ENCODE results near the gene KRTAP10-1. TPM values are rescaled to one million over a fixed set of nuclear protein-coding genes. Genes with fewer than 3 reads are reported as not detected.

Gene KRTAP10-1
- total RNA-seq, 1 donor from 2014 or later = not detected

- no peak for TF ChIP-seq CTCF (IDR thresholded peaks at IDR 0.05; ENCODE audit: insufficient read depth, low read length, severe bottlenecking)
- H3K27me3 ChIP-seq (ENCODE audit: control insufficient read depth, insufficient read depth, low read length) = no peaks in the 10 kb centered on the region
- H3K4me3 ChIP-seq (ENCODE audit: low read depth, low read length) = no peak overlapping the region
- FAIRE-seq (peak; percentile 43), DNase-seq (ENCODE audit: low read depth) (no peak)
- H3K36me3 ChIP-seq (ENCODE audit: control insufficient read depth, insufficient read depth, low read length) = no peaks in the 10 kb centered on the region
Measured at GRCh38 chr21:44571844-44572782, 32.1 kb upstream of the KRTAP10-1 start.

GRCh38 chr21:44571296-44571695, 31.3 kb upstream of the KRTAP10-1 start:
- Histone ChIP-seq H3K4me3 (ENCODE audit: low read depth, low read length) (no peak overlapping the region), H3K27me3 (ENCODE audit: control insufficient read depth, insufficient read depth, low read length) (no peaks in the 10 kb centered on the region), H3K36me3 (ENCODE audit: control insufficient read depth, insufficient read depth, low read length) (no peaks in the 10 kb centered on the region)
- DNase-seq (ENCODE audit: low read depth) (no peak), FAIRE-seq (no peak)
- no peak for TF ChIP-seq CTCF (IDR thresholded peaks at IDR 0.05; ENCODE audit: insufficient read depth, low read length, severe bottlenecking)

- DNase-seq (ENCODE audit: low read depth) = no peak
- H3K36me3 ChIP-seq (ENCODE audit: control insufficient read depth, insufficient read depth, low read length) = no peaks in the 10 kb centered on the region
- no peak overlapping the region for H3K4me3 ChIP-seq (ENCODE audit: low read depth, low read length)
- FAIRE-seq = no peak
- no peak for TF ChIP-seq CTCF (IDR thresholded peaks at IDR 0.05; ENCODE audit: insufficient read depth, low read length, severe bottlenecking)
- H3K27me3 ChIP-seq (ENCODE audit: control insufficient read depth, insufficient read depth, low read length) = no peaks in the 10 kb centered on the region
Measured at GRCh38 chr21:44569861-44570517, 30.0 kb upstream of the KRTAP10-1 start.

- FAIRE-seq (no peak), DNase-seq (ENCODE audit: low read depth) (no peak)
- Histone ChIP-seq H3K4me3 (ENCODE audit: low read depth, low read length) (no peak overlapping the region), H3K27me3 (ENCODE audit: control insufficient read depth, insufficient read depth, low read length) (no peaks in the 10 kb centered on the region), H3K36me3 (ENCODE audit: control insufficient read depth, insufficient read depth, low read length) (no peaks in the 10 kb centered on the region)
- no peak for TF ChIP-seq CTCF (IDR thresholded peaks at IDR 0.05; ENCODE audit: insufficient read depth, low read length, severe bottlenecking)
Measured at GRCh38 chr21:44568667-44569556, 28.9 kb upstream of the KRTAP10-1 start.

DNA sequence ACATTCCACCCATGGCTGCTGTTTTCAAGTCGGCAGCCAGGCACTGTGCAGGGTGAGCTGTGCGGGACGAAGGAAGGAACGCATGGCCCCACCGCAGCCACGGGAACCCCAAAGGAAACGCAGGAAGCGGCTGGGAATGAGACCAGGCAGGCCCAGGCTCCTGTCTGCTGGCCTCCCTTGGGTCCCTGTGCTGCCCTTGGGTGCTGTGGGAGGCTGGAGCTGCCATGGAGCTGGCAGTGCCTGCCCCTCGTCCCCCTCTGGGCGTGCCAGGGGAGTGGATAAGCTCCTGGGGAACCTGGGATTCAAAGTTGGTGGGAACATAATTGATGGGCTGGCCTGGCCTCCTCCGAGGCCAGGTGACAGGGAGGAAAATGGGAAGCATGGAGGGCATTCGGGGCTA, 28.3 kb upstream of the KRTAP10-1 start:
- FAIRE-seq (no peak), DNase-seq (ENCODE audit: low read depth) (no peak)
- no peak overlapping the region for H3K4me3 ChIP-seq (ENCODE audit: low read depth, low read length)

More for the DNA sequence above, 28.3 kb upstream of the KRTAP10-1 start:
- Histone ChIP-seq H3K27me3 (ENCODE audit: control insufficient read depth, insufficient read depth, low read length) (no peaks in the 10 kb centered on the region), H3K36me3 (ENCODE audit: control insufficient read depth, insufficient read depth, low read length) (no peaks in the 10 kb centered on the region)
- no peak for TF ChIP-seq CTCF (IDR thresholded peaks at IDR 0.05; ENCODE audit: insufficient read depth, low read length, severe bottlenecking)
